Activated CD4-positive, CD25-positive, alpha-beta regulatory T cell treated with anti-CD3 and anti-CD28 coated beads, Interleukin-2, amount 50 U/mL, for 24 hours (primary cell): ENCODE results near the gene IRS2.
A peak's percentile ranks its signal among the peaks of the same experiment; 100 is the strongest.

Experiments
- ATAC-seq, 2 donors: fragments of 150-1000 bp; cut with Tn5 transposase; one replicate each; pipeline ENCODE4 v1.10.0; 2021; ENCODE audit warnings: mild to moderate bottlenecking in 1 of 2, moderate library complexity in 1 of 2

The IRS2 gene

GRCh38 chr13:109804654-109805053, 18.3 kb upstream of the IRS2 start:
- no peak for ATAC-seq

GRCh38 chr13:109803825-109804224, 17.4 kb upstream of the IRS2 start:
- ATAC-seq = no peak

- no peak for ATAC-seq
Observed at GRCh38 chr13:109802936-109803335, 16.6 kb upstream of the IRS2 start.

- no peak for ATAC-seq
Observed at GRCh38 chr13:109795011-109795410, 8.6 kb upstream of the IRS2 start.

GRCh38 chr13:109794095-109794494, 7.7 kb upstream of the IRS2 start:
- no peak for ATAC-seq

- ATAC-seq = peak in 1 of 2 donors; percentile 62
Observed at GRCh38 chr13:109792416-109793059, 6.2 kb upstream of the IRS2 start.

GRCh38 chr13:109790942-109791605, 4.7 kb upstream of the IRS2 start:
- ATAC-seq = no peak

- no peak for ATAC-seq
Observed at GRCh38 chr13:109790086-109790485, 3.7 kb upstream of the IRS2 start.

GRCh38 chr13:109789262-109789661, 2.9 kb upstream of the IRS2 start:
- ATAC-seq = no peak

- ATAC-seq = no peak
Observed at GRCh38 chr13:109788372-109789111, 2.2 kb upstream of the IRS2 start.

GRCh38 chr13:109787135-109787954, 962 bp upstream of the IRS2 start:
- ATAC-seq = no peak

GRCh38 chr13:109785892-109786450, 412 bp downstream of the IRS2 start:
- ATAC-seq = peak; percentile 14 to 15

- no peak for ATAC-seq
Observed at GRCh38 chr13:109785141-109785891, 1.1 kb downstream of the IRS2 start.

GRCh38 chr13:109784590-109785140, 1.7 kb downstream of the IRS2 start:
- ATAC-seq = peak; percentile 17 to 18

- no peak for ATAC-seq
Observed at GRCh38 chr13:109783815-109784589, 2.4 kb downstream of the IRS2 start.

GRCh38 chr13:109783447-109783814, 3.0 kb downstream of the IRS2 start:
- ATAC-seq = no peak

- ATAC-seq = no peak
Observed at GRCh38 chr13:109782823-109783431, 3.5 kb downstream of the IRS2 start.

- no peak for ATAC-seq
Observed at GRCh38 chr13:109782066-109782822, 4.1 kb downstream of the IRS2 start.

- no peak for ATAC-seq
Observed at GRCh38 chr13:109781384-109782065, 4.9 kb downstream of the IRS2 start.
